Endothelial cell of umbilical vein (primary cell): ENCODE results near the gene TSC22D1. TPM values are rescaled to one million over a fixed set of nuclear protein-coding genes. Genes with fewer than 3 reads are reported as not detected.

Experiments
- BruUV-seq: library from RNA; stranded (reverse); fragments of 400-500 nt; replicated peaks from 2 replicates; lab custom pipeline; 2021; lab: Mats Ljungman, UMichigan
- CTCF ChIA-PET: fragments of 300-600, 350-600 bp; sonication (Branson Sonifier 250); formaldehyde crosslinking; loops from one replicate; lab custom pipeline; 2021; ENCODE audit warnings: antibody characterized with exemption, inconsistent platforms; lab: Charles Lee
- POLR2A ChIA-PET: fragments of 300-600, 350-600 bp; sonication (Branson Sonifier 250); formaldehyde crosslinking; loops from one replicate; lab custom pipeline; 2021; ENCODE audit warnings: antibody characterized with exemption, inconsistent platforms; lab: Charles Lee
- DNase-seq: peaks from one replicate; pipeline ENCODE4 v3.0.0-alpha.2; 2011; ENCODE audit warnings: low read depth, low spot score
- FAIRE-seq: peaks from 2 replicates; lab custom pipeline; 2011; peaks lifted over from hg19 to GRCh38; lab: Jason Lieb, UNC
- H2AFZ ChIP-seq: 2 replicates; pipeline ENCODE4 v1.6.0; 2012; ENCODE audit warnings: low read depth, low read length, control low read depth, inconsistent platforms
- H3K27ac ChIP-seq: 2 replicates; pipeline ENCODE4 v1.5.1; 2011; ENCODE audit warnings: low read depth, mild to moderate bottlenecking, control low read depth, low read length, moderate library complexity; ENCODE audit not compliant: insufficient read depth
- H3K27me3 ChIP-seq, 2 experiments: 2 replicates each; pipeline versions ENCODE4 v1.6.0 to v1.6.1; 2011; ENCODE audit warnings: low read length in 2 of 2, mixed read lengths in 1 of 2; ENCODE audit not compliant: control insufficient read depth in 2 of 2, insufficient read depth in 2 of 2
- H3K36me3 ChIP-seq, 2 experiments: 2 replicates in 1 of 2; 3 replicates in 1 of 2; pipeline ENCODE4 v1.5.1; 2011; ENCODE audit warnings: low read length in 2 of 2, mild to moderate bottlenecking in 1 of 2, moderate library complexity in 1 of 2; ENCODE audit not compliant: control insufficient read depth in 2 of 2, insufficient read depth in 2 of 2; ENCODE audit errors: extremely low read depth in 1 of 2
- H3K4me1 ChIP-seq: 3 replicates; pipeline ENCODE4 v1.5.1; 2011; ENCODE audit warnings: mild to moderate bottlenecking, low read length; ENCODE audit not compliant: control insufficient read depth, insufficient read depth; ENCODE audit errors: extremely low read depth
- H3K4me2 ChIP-seq: 2 replicates; pipeline ENCODE4 v1.6.1; 2011; ENCODE audit warnings: low read length, control low read depth, mixed read lengths; ENCODE audit not compliant: insufficient read depth
- H3K4me3 ChIP-seq, 3 experiments: fragments of 200-600 bp in 1 of 3; sonication (generic), shearing (Covaris generic) in 1 of 3; replicated peaks in 1 of 3; 2 replicates each; pipeline ENCODE4 v1.5.1; 2011 to 2016; ENCODE audit warnings: control low read depth in 3 of 3, low read length in 3 of 3, mild to moderate bottlenecking in 2 of 3, inconsistent platforms in 1 of 3, low read depth in 1 of 3, moderate library complexity in 1 of 3; ENCODE audit not compliant: insufficient read depth in 1 of 3
- H3K79me2 ChIP-seq: 2 replicates; pipeline ENCODE4 v1.6.0; 2012; ENCODE audit warnings: low read length, inconsistent platforms; ENCODE audit not compliant: control insufficient read depth, insufficient read depth
- H3K9ac ChIP-seq: replicated peaks from 2 replicates; pipeline ENCODE3; 2011; ENCODE audit warnings: low read length, control low read depth; ENCODE audit not compliant: insufficient read depth; ENCODE audit errors: extremely low read depth
- H3K9me1 ChIP-seq: replicated peaks from 3 replicates; pipeline ENCODE4 v1.6.0; 2011; ENCODE audit warnings: mild to moderate bottlenecking, low read length; ENCODE audit not compliant: control insufficient read depth, insufficient read depth; ENCODE audit errors: extremely low read depth
- H3K9me3 ChIP-seq: replicated peaks from 2 replicates; pipeline ENCODE4 v1.5.1; 2012; ENCODE audit warnings: low read length, inconsistent platforms; ENCODE audit not compliant: control insufficient read depth, insufficient read depth
- H4K20me1 ChIP-seq: replicated peaks from 2 replicates; pipeline ENCODE3; 2011; ENCODE audit warnings: mild to moderate bottlenecking, low read length; ENCODE audit not compliant: control insufficient read depth, insufficient read depth; ENCODE audit errors: extremely low read depth
- EZH2 ChIP-seq: IDR thresholded peaks from 2 replicates; pipeline ENCODE4 v1.6.1; 2012; ENCODE audit warnings: borderline replicate concordance, low read depth, mild to moderate bottlenecking, moderate library complexity, low read length, inconsistent platforms; ENCODE audit not compliant: severe bottlenecking
- FOS ChIP-seq: IDR thresholded peaks from 2 replicates; pipeline ENCODE4 v1.6.1; 2011; ENCODE audit warnings: mild to moderate bottlenecking, low read length, moderate library complexity, borderline replicate concordance; ENCODE audit not compliant: insufficient read depth
- GATA2 ChIP-seq: IDR thresholded peaks from 2 replicates; pipeline ENCODE4 v1.7.0; 2011; ENCODE audit warnings: low read depth, mild to moderate bottlenecking, moderate library complexity, mixed read lengths, low read length; ENCODE audit not compliant: insufficient read length, insufficient read depth
- JUN ChIP-seq: IDR thresholded peaks from 2 replicates; pipeline ENCODE4 v1.6.1; 2011; ENCODE audit warnings: borderline replicate concordance, low read depth; ENCODE audit not compliant: insufficient read length, insufficient read depth
- MYC ChIP-seq: IDR thresholded peaks from one replicate; pipeline ENCODE4 v1.6.1; 2011; ENCODE audit warnings: mild to moderate bottlenecking, low read depth, low read length
- POLR2A ChIP-seq: IDR thresholded peaks from 2 replicates; pipeline ENCODE4 v1.6.1; 2012; ENCODE audit warnings: low read depth, mild to moderate bottlenecking, control low read depth, low read length
- POLR2AphosphoS5 ChIP-seq: IDR thresholded peaks from 2 replicates; pipeline ENCODE4 v1.6.1; 2012; ENCODE audit warnings: low read depth, mild to moderate bottlenecking, control low read depth, low read length, moderate library complexity; ENCODE audit not compliant: insufficient read depth
- dilution Hi-C: fragments of 300-500 bp; cut with MboI; formaldehyde crosslinking; loops from one replicate; pipeline ENCODE4 v1.15.0; 2019; ENCODE audit warnings: low sequenced_read_pairs; ENCODE audit not compliant: extremely low pct_ligation_motif_present
- intact Hi-C: fragments of 100-400 bp; cut with micrococcal nuclease; formaldehyde crosslinking; loops from one replicate; pipeline ENCODE4 v1.10.0; 2022
- polyA plus RNA-seq, 4 experiments: library from polyadenylated mRNA; depleted of rRNA in 3 of 4; stranded (reverse) in 3 of 4; unstranded in 1 of 4; fragments of >200 nt; gene quantifications; 2 replicates each; pipeline versions ENCODE4 v1.2.1 to v1.2.3, GENCODE V29; 2011 to 2012; ENCODE audit warnings: missing spikeins in 1 of 4
- total RNA-seq: library from RNA; stranded (reverse); gene quantifications from 2 replicates; pipeline ENCODE4 v1.2.3, GENCODE V29; 2021
- TF ChIP-seq, protein P1 (sequence below), 2 donors: IDR thresholded peaks; 1 replicate in 1 of 2; 2 replicates in 1 of 2; pipeline ENCODE4 v1.5.1; 2011; ENCODE audit warnings: low read length in 2 of 2, mild to moderate bottlenecking in 2 of 2, moderate library complexity in 2 of 2, control low read depth in 1 of 2, inconsistent platforms in 1 of 2, low read depth in 1 of 2; ENCODE audit not compliant: insufficient read depth in 1 of 2; ENCODE audit errors: extremely low read depth in 1 of 2
- TF ChIP-seq, protein P2 (sequence below): IDR thresholded peaks from 2 replicates; pipeline ENCODE4 v1.6.1; 2011; ENCODE audit not compliant: insufficient read depth, insufficient read length

TSC22D1 gene
- total and polyA plus RNA-seq, 2 donors (not counting 3 experiments of a cell fraction or from before 2014, with no cell fraction given) = 47.7 to 51.8 TPM

DNA sequence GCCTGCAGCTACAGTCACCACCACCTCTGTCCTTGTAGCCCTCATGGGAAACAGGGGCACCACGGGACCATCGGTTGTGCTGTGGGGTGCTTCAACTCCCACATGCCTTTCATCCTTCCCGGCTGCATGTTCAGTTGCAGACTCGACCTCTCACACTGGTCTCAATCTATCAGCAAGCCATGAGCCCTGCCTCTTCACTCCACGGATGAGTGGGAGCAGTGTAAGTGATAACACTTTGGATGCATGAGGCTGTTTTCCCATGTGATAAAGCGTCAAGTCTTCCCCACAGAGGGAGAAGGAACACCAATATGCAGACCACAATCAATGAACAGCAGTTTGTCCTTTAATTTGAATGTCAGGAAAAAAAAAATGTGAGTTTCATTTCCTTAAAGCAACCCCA is 190.3 kb downstream of the TSC22D1 start:
- no peak overlapping the region for H2AFZ ChIP-seq
- H3K4me1 ChIP-seq = no peaks in the 10 kb centered on the region
- ChIA-PET POLR2A (no interaction called here), CTCF (interaction anchor here (1.2 kb wide), 1 partner anchor 18 kb away, joined by 3 read pairs; no protein-coding TSS in a partner anchor)
- no peaks in the 10 kb centered on the region for H3K36me3 ChIP-seq
- intact Hi-C loops (no loop called here), dilution Hi-C loops (no loop called here)
- H3K27ac ChIP-seq = no peak overlapping the region
- no peak overlapping the region for H3K4me3 ChIP-seq
- FAIRE-seq (no peak), DNase-seq (no peak)
- BruUV-seq = no TSS peak
- no peaks in the 10 kb centered on the region for H3K27me3 ChIP-seq
- H3K4me2 ChIP-seq = no peak overlapping the region
- H3K9ac ChIP-seq = no peak overlapping the region
- H4K20me1 ChIP-seq = no peaks in the 10 kb centered on the region
- no peaks in the 10 kb centered on the region for H3K9me1 ChIP-seq
- H3K79me2 ChIP-seq = no peaks in the 10 kb centered on the region
- TF ChIP-seq POLR2AphosphoS5 = no peak
- TF ChIP-seq POLR2A = no peak
- TF ChIP-seq, protein P1, sequence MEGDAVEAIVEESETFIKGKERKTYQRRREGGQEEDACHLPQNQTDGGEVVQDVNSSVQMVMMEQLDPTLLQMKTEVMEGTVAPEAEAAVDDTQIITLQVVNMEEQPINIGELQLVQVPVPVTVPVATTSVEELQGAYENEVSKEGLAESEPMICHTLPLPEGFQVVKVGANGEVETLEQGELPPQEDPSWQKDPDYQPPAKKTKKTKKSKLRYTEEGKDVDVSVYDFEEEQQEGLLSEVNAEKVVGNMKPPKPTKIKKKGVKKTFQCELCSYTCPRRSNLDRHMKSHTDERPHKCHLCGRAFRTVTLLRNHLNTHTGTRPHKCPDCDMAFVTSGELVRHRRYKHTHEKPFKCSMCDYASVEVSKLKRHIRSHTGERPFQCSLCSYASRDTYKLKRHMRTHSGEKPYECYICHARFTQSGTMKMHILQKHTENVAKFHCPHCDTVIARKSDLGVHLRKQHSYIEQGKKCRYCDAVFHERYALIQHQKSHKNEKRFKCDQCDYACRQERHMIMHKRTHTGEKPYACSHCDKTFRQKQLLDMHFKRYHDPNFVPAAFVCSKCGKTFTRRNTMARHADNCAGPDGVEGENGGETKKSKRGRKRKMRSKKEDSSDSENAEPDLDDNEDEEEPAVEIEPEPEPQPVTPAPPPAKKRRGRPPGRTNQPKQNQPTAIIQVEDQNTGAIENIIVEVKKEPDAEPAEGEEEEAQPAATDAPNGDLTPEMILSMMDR (IDR thresholded peaks at IDR 0.05; ENCODE audit: extremely low read depth in 1 of 2, insufficient read depth in 1 of 2, low read depth in 1 of 2, low read length in 2 of 2) = no peak
- no peak for TF ChIP-seq MYC
- no peak for TF ChIP-seq FOS
- TF ChIP-seq, protein P2, sequence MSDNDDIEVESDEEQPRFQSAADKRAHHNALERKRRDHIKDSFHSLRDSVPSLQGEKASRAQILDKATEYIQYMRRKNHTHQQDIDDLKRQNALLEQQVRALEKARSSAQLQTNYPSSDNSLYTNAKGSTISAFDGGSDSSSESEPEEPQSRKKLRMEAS = no peak
- TF ChIP-seq EZH2 = no peak
- TF ChIP-seq JUN = no peak
- no peak for TF ChIP-seq GATA2
- H3K9me3 ChIP-seq = no peaks in the 10 kb centered on the region
